GM23248 (cell line): Measurements from ENCODE around the gene RAB11A. TPM values are rescaled to one million over a fixed set of nuclear protein-coding genes. Genes with fewer than 3 reads are reported as not detected.

Source experiments
- DNase-seq: peaks from one replicate; pipeline ENCODE4 v3.0.0-alpha.2; 2015
- H2AFZ ChIP-seq: fragments of 200-600 bp; sonication (generic); 2 replicates; pipeline ENCODE4 v1.6.1; 2016; ENCODE audit warnings: antibody characterized with exemption
- H3F3A ChIP-seq: fragments of 200-600 bp; sonication (generic); 2 replicates; pipeline ENCODE4 v1.6.1; 2016; ENCODE audit warnings: mild to moderate bottlenecking, antibody characterized with exemption, mixed run types; ENCODE audit not compliant: insufficient read depth
- H3K27ac ChIP-seq: fragments of 200-600 bp; sonication (generic); 2 replicates; pipeline ENCODE4 v1.5.1; 2016; ENCODE audit warnings: mild to moderate bottlenecking
- H3K27me3 ChIP-seq: fragments of 200-600 bp; sonication (generic); replicated peaks from 2 replicates; pipeline ENCODE4 v1.6.1; 2016; ENCODE audit warnings: mild to moderate bottlenecking; ENCODE audit not compliant: insufficient read depth
- H3K36me3 ChIP-seq: fragments of 200-600 bp; sonication (generic); 2 replicates; pipeline ENCODE4 v1.6.1; 2016; ENCODE audit warnings: low read depth, mild to moderate bottlenecking
- H3K4me1 ChIP-seq: fragments of 200-600 bp; sonication (generic); 2 replicates; pipeline ENCODE4 v1.6.1; 2016; ENCODE audit warnings: mild to moderate bottlenecking; ENCODE audit not compliant: insufficient read depth
- H3K4me2 ChIP-seq: fragments of 200-600 bp; sonication (generic); one replicate; pipeline ENCODE4 v1.6.1; 2016; ENCODE audit warnings: mild to moderate bottlenecking; ENCODE audit not compliant: unreplicated experiment
- H3K4me3 ChIP-seq: fragments of 200-600 bp; sonication (generic); 2 replicates; pipeline ENCODE4 v1.5.1; 2016; ENCODE audit warnings: mild to moderate bottlenecking
- H3K79me2 ChIP-seq: fragments of 200-600 bp; sonication (generic); 2 replicates; pipeline ENCODE4 v1.6.1; 2016; ENCODE audit warnings: mild to moderate bottlenecking; ENCODE audit not compliant: insufficient read depth
- H3K9ac ChIP-seq: fragments of 200-600 bp; sonication (generic); 2 replicates; pipeline ENCODE4 v1.6.1; 2016; ENCODE audit warnings: mild to moderate bottlenecking
- H3K9me2 ChIP-seq: fragments of 200-600 bp; sonication (generic); 2 replicates; pipeline ENCODE4 v1.6.1; 2016; ENCODE audit warnings: mixed run types, mild to moderate bottlenecking, moderate library complexity; ENCODE audit not compliant: insufficient read depth
- H3K9me3 ChIP-seq: fragments of 200-600 bp; sonication (generic); one replicate; pipeline ENCODE4 v1.6.1; 2017; ENCODE audit warnings: low read depth
- H4K20me1 ChIP-seq: fragments of 200-600 bp; sonication (generic); 2 replicates; pipeline ENCODE4 v1.6.0; 2016; ENCODE audit not compliant: insufficient read depth
- EZH2 ChIP-seq: fragments of 200-600 bp; sonication (generic); IDR thresholded peaks from 2 replicates; pipeline ENCODE4 v1.6.1; 2018; ENCODE audit warnings: antibody characterized with exemption, mild to moderate bottlenecking; ENCODE audit not compliant: insufficient read depth, poor library complexity, severe bottlenecking
- EZH2phosphoT487 ChIP-seq: fragments of 200-600 bp; sonication (generic); IDR thresholded peaks from 2 replicates; pipeline ENCODE4 v1.6.1; 2018; ENCODE audit warnings: antibody characterized with exemption, moderate library complexity, mild to moderate bottlenecking, low read depth; ENCODE audit not compliant: insufficient read depth
- WGBS, 2 experiments: methylation state at CpG; one replicate each; pipeline ENCODE4 v1.1.6; 2015 to 2017; ENCODE audit warnings: low lambda C conversion rate in 2 of 2, low coverage in 1 of 2; ENCODE audit errors: missing lambda C conversion rate in 2 of 2; 5-methylcytosine and 5-hydroxymethylcytosine counted together
- in situ Hi-C: fragments of 300-500 bp; cut with MboI; formaldehyde crosslinking; loops from 2 replicates; pipeline ENCODE4 v1.15.0; 2020
- polyA plus RNA-seq: library from polyadenylated mRNA; unstranded; fragments of >200 nt; fragmentation: Nextera tagmentation; extraction: Ambion mirVana; gene quantifications from 2 replicates; pipeline ENCODE4 v1.2.1, GENCODE V29; 2016
- total RNA-seq: library from RNA; depleted of rRNA; stranded (reverse); fragments of >200 nt; shearing (Covaris generic); gene quantifications from 2 replicates; pipeline ENCODE4 v1.2.3, GENCODE V29; 2014

Gene RAB11A
- total and polyA plus RNA-seq, 2 experiments from 2014 or later = 148 to 262 TPM

- H3K4me2 ChIP-seq = no peak overlapping the region
- no peaks in the 10 kb centered on the region for H4K20me1 ChIP-seq
- in situ Hi-C loops = no loop called here
- no peaks in the 10 kb centered on the region for H3K36me3 ChIP-seq
- no peaks in the 10 kb centered on the region for H3K9me2 ChIP-seq
- TF ChIP-seq EZH2phosphoT487 (no peak), EZH2 (no peak)
- no peak overlapping the region for H2AFZ ChIP-seq
- no peak overlapping the region for H3K9ac ChIP-seq
- H3F3A ChIP-seq = peaks cover 11% of the 10 kb centered on the region
- no peaks in the 10 kb centered on the region for H3K79me2 ChIP-seq
- no peak for DNase-seq
- no peaks in the 10 kb centered on the region for H3K27me3 ChIP-seq
- H3K27ac ChIP-seq = no peak overlapping the region
- WGBS, 2 experiments = 78 to 94% methylated on average over 2 of the region's 2 CpGs
- no peak overlapping the region for H3K4me3 ChIP-seq
- H3K9me3 ChIP-seq = no peaks in the 10 kb centered on the region
- peaks cover 10% of the 10 kb centered on the region for H3K4me1 ChIP-seq
Observed at GRCh38 chr15:65935391-65935790, 66.1 kb downstream of the RAB11A start.

GRCh38 chr15:65936282-65936681 lies 67.0 kb downstream of the RAB11A start:
- no peak overlapping the region for H3K27ac ChIP-seq
- no peaks in the 10 kb centered on the region for H4K20me1 ChIP-seq
- H3K4me1 ChIP-seq = peaks cover 18% of the 10 kb centered on the region
- H3F3A ChIP-seq = peaks cover 11% of the 10 kb centered on the region
- no peaks in the 10 kb centered on the region for H3K9me3 ChIP-seq
- no peak overlapping the region for H3K4me2 ChIP-seq
- H3K9me2 ChIP-seq = no peaks in the 10 kb centered on the region
- no peak for DNase-seq
- no peaks in the 10 kb centered on the region for H3K79me2 ChIP-seq
- in situ Hi-C loops = no loop called here
- no peak overlapping the region for H3K9ac ChIP-seq
- H3K4me3 ChIP-seq = no peak overlapping the region
- TF ChIP-seq EZH2phosphoT487 (no peak), EZH2 (no peak)
- 38 to 40% methylated on average over 1 of the region's 1 CpG for WGBS, 2 experiments
- H3K27me3 ChIP-seq = no peaks in the 10 kb centered on the region
- no peak overlapping the region for H2AFZ ChIP-seq
- no peaks in the 10 kb centered on the region for H3K36me3 ChIP-seq

GRCh38 chr15:65937054-65937453 lies 67.8 kb downstream of the RAB11A start:
- H3K36me3 ChIP-seq = no peaks in the 10 kb centered on the region
- no peaks in the 10 kb centered on the region for H4K20me1 ChIP-seq
- H3K4me1 ChIP-seq = peaks cover 18% of the 10 kb centered on the region
- H3K4me2 ChIP-seq = no peak overlapping the region
- no peaks in the 10 kb centered on the region for H3K9me3 ChIP-seq
- H3K79me2 ChIP-seq = no peaks in the 10 kb centered on the region
- no peak overlapping the region for H3K4me3 ChIP-seq
- in situ Hi-C loops = no loop called here
- H2AFZ ChIP-seq = no peak overlapping the region
- no peak for DNase-seq
- TF ChIP-seq EZH2 = no peak
- TF ChIP-seq EZH2phosphoT487 = no peak
- H3K9ac ChIP-seq = no peak overlapping the region
- peaks cover 3% of the 10 kb centered on the region; the same call in 1 of the 2 replicates for H3K27me3 ChIP-seq
- H3F3A ChIP-seq = peaks cover 11% of the 10 kb centered on the region
- H3K27ac ChIP-seq = no peak overlapping the region
- 93 to 97% methylated on average over 3 of the region's 3 CpGs for WGBS, 2 experiments
- no peaks in the 10 kb centered on the region for H3K9me2 ChIP-seq

GRCh38 chr15:65937476-65937875 lies 68.2 kb downstream of the RAB11A start:
- H3K4me2 ChIP-seq = no peak overlapping the region
- H3K27ac ChIP-seq = no peak overlapping the region
- no peak overlapping the region for H3K4me3 ChIP-seq
- no peaks in the 10 kb centered on the region for H3K9me3 ChIP-seq
- WGBS, 2 experiments = 90 to 100% methylated on average over 1 of the region's 1 CpG
- TF ChIP-seq EZH2phosphoT487 = no peak
- TF ChIP-seq EZH2 = no peak
- H3K27me3 ChIP-seq = peaks cover 7% of the 10 kb centered on the region
- no peak overlapping the region for H2AFZ ChIP-seq
- H3K79me2 ChIP-seq = no peaks in the 10 kb centered on the region
- peak; percentile 43 for DNase-seq
- H3K4me1 ChIP-seq = peaks cover 18% of the 10 kb centered on the region
- no peaks in the 10 kb centered on the region for H3K9me2 ChIP-seq
- peaks cover 11% of the 10 kb centered on the region for H3F3A ChIP-seq
- no peaks in the 10 kb centered on the region for H3K36me3 ChIP-seq
- no peak overlapping the region for H3K9ac ChIP-seq
- no peaks in the 10 kb centered on the region for H4K20me1 ChIP-seq
- in situ Hi-C loops = no loop called here

GRCh38 chr15:65938604-65939003 lies 69.3 kb downstream of the RAB11A start:
- Histone ChIP-seq H3K9me2 (no peaks in the 10 kb centered on the region), H3K9ac (no peak overlapping the region), H3K27ac (no peak overlapping the region), H2AFZ (no peak overlapping the region), H3K4me3 (no peak overlapping the region), H3K36me3 (no peaks in the 10 kb centered on the region), H4K20me1 (no peaks in the 10 kb centered on the region), H3K4me2 (no peak overlapping the region), H3K79me2 (no peaks in the 10 kb centered on the region), H3K4me1 (peaks cover 18% of the 10 kb centered on the region), H3K27me3 (peaks cover 7% of the 10 kb centered on the region), H3F3A (peaks cover 11% of the 10 kb centered on the region), H3K9me3 (no peaks in the 10 kb centered on the region)
- WGBS, 2 experiments = 86 to 93% methylated on average over 4 of the region's 4 CpGs
- TF ChIP-seq EZH2 (no peak), EZH2phosphoT487 (no peak)
- in situ Hi-C loops = no loop called here
- no peak for DNase-seq
